ENCODE results near the gene USP20. TPM values are rescaled to one million over a fixed set of nuclear protein-coding genes. Genes with fewer than 3 reads are reported as not detected.

The USP20 gene
- total and polyA plus RNA-seq, 9 donors = 6.0 to 16.5 (median 13.9) TPM

GRCh38 chr9:129900263-129901027, 65.2 kb downstream of the USP20 start:
- DNase-seq = no peak
- WGBS (ENCODE audit: insufficient coverage) = 90% methylated on average over 14 of the region's 20 CpGs
- H3K36me3 ChIP-seq (ENCODE audit: control insufficient read depth, insufficient read depth, low read length) = peaks cover 59% of the 10 kb centered on the region
- H3K4me3 ChIP-seq (ENCODE audit: low read length) = no peak overlapping the region
- H3K4me1 ChIP-seq (ENCODE audit: control insufficient read depth, insufficient read depth, low read length) = no peaks in the 10 kb centered on the region
- no peaks in the 10 kb centered on the region for H3K27me3 ChIP-seq (ENCODE audit: control insufficient read depth, insufficient read depth, low read length)
- no peak overlapping the region for H3K27ac ChIP-seq (ENCODE audit: low read length)
- no peaks in the 10 kb centered on the region for H3K9me3 ChIP-seq (replicated peaks; ENCODE audit: control insufficient read depth, low read depth, low read length)

GRCh38 chr9:129901993-129902739, 66.9 kb downstream of the USP20 start:
- Histone ChIP-seq H3K36me3 (ENCODE audit: control insufficient read depth, insufficient read depth, low read length) (peaks cover 50% of the 10 kb centered on the region), H3K27me3 (ENCODE audit: control insufficient read depth, insufficient read depth, low read length) (no peaks in the 10 kb centered on the region), H3K4me1 (ENCODE audit: control insufficient read depth, insufficient read depth, low read length) (no peaks in the 10 kb centered on the region), H3K9me3 (replicated peaks; ENCODE audit: control insufficient read depth, low read depth, low read length) (no peaks in the 10 kb centered on the region), H3K4me3 (ENCODE audit: low read length) (no peak overlapping the region), H3K27ac (ENCODE audit: low read length) (no peak overlapping the region)
- no peak for DNase-seq
- no CpG with 5 or more reads among the region's 9 CpGs for WGBS (ENCODE audit: insufficient coverage)

DNA sequence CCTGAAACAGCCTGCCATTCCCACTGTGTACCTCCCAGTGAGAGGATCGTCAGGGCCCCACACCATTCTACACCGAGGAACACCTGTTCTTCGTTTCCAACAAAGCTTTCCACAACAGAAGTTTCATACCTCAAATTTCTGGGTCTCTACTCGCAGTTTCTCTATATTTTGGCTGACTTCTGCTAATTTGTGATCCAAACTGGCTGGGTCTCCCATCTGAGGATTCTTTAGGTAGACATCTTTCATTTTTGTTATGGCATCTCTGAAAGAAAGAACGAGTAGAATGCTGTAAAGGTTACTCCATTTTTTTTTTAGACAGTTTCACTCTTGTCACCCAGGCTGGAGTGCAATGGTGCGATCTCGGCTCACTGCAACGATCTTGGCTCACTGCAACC, 67.5 kb downstream of the USP20 start:
- DNase-seq = no peak
- WGBS (ENCODE audit: insufficient coverage) = 80% methylated on average over 4 of the region's 8 CpGs
- no peak overlapping the region for H3K4me3 ChIP-seq (ENCODE audit: low read length)
- H3K9me3 ChIP-seq (replicated peaks; ENCODE audit: control insufficient read depth, low read depth, low read length) = no peaks in the 10 kb centered on the region
- no peaks in the 10 kb centered on the region for H3K4me1 ChIP-seq (ENCODE audit: control insufficient read depth, insufficient read depth, low read length)
- H3K27me3 ChIP-seq (ENCODE audit: control insufficient read depth, insufficient read depth, low read length) = no peaks in the 10 kb centered on the region
- H3K36me3 ChIP-seq (ENCODE audit: control insufficient read depth, insufficient read depth, low read length) = peaks cover 52% of the 10 kb centered on the region
- no peak overlapping the region for H3K27ac ChIP-seq (ENCODE audit: low read length)

- peaks cover 55% of the 10 kb centered on the region for H3K36me3 ChIP-seq (ENCODE audit: control insufficient read depth, insufficient read depth, low read length)
- no peak overlapping the region for H3K4me3 ChIP-seq (ENCODE audit: low read length)
- no peak for DNase-seq
- no peaks in the 10 kb centered on the region for H3K4me1 ChIP-seq (ENCODE audit: control insufficient read depth, insufficient read depth, low read length)
- H3K27ac ChIP-seq (ENCODE audit: low read length) = no peak overlapping the region
- H3K9me3 ChIP-seq (replicated peaks; ENCODE audit: control insufficient read depth, low read depth, low read length) = no peaks in the 10 kb centered on the region
- no CpG with 5 or more reads among the region's 4 CpGs for WGBS (ENCODE audit: insufficient coverage)
- H3K27me3 ChIP-seq (ENCODE audit: control insufficient read depth, insufficient read depth, low read length) = no peaks in the 10 kb centered on the region
Observed at GRCh38 chr9:129904734-129905133, 69.5 kb downstream of the USP20 start.

DNA sequence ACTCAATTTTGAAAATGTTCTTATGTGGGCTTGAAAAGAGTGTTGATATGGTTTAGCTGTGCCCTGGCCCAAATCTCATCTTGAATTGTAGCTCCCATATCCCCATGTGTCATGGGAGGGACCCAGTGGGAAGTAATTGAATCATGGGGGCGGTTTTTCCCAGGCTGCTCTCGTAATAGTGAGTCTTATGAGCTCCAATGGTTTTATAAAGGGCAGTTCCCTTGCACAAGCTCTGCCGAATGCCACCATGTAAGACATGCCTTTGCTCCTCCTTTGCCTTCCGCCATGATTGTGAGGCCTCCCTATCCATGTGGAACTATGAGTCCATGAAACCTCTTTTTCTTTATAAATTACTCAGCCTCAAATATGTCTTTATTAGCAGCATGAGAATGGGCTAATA, 71.0 kb downstream of the USP20 start:
- no peaks in the 10 kb centered on the region for H3K4me1 ChIP-seq (ENCODE audit: control insufficient read depth, insufficient read depth, low read length)
- peaks cover 42% of the 10 kb centered on the region for H3K36me3 ChIP-seq (ENCODE audit: control insufficient read depth, insufficient read depth, low read length)
- 100% methylated on average over 3 of the region's 4 CpGs for WGBS (ENCODE audit: insufficient coverage)
- H3K27me3 ChIP-seq (ENCODE audit: control insufficient read depth, insufficient read depth, low read length) = no peaks in the 10 kb centered on the region
- H3K9me3 ChIP-seq (replicated peaks; ENCODE audit: control insufficient read depth, low read depth, low read length) = no peaks in the 10 kb centered on the region
- no peak for DNase-seq
- no peak overlapping the region for H3K4me3 ChIP-seq (ENCODE audit: low read length)
- H3K27ac ChIP-seq (ENCODE audit: low read length) = no peak overlapping the region

- no peaks in the 10 kb centered on the region for H3K27me3 ChIP-seq (ENCODE audit: control insufficient read depth, insufficient read depth, low read length)
- H3K36me3 ChIP-seq (ENCODE audit: control insufficient read depth, insufficient read depth, low read length) = peaks cover 35% of the 10 kb centered on the region
- H3K9me3 ChIP-seq (replicated peaks; ENCODE audit: control insufficient read depth, low read depth, low read length) = no peaks in the 10 kb centered on the region
- no peak overlapping the region for H3K4me3 ChIP-seq (ENCODE audit: low read length)
- H3K27ac ChIP-seq (ENCODE audit: low read length) = no peak overlapping the region
- DNase-seq = no peak
- no CpG with 5 or more reads among the region's 4 CpGs for WGBS (ENCODE audit: insufficient coverage)
- no peaks in the 10 kb centered on the region for H3K4me1 ChIP-seq (ENCODE audit: control insufficient read depth, insufficient read depth, low read length)
Observed at GRCh38 chr9:129907201-129907600, 71.9 kb downstream of the USP20 start.

GRCh38 chr9:129908906-129909305, 73.6 kb downstream of the USP20 start:
- Histone ChIP-seq H3K9me3 (replicated peaks; ENCODE audit: control insufficient read depth, low read depth, low read length) (no peaks in the 10 kb centered on the region), H3K27me3 (ENCODE audit: control insufficient read depth, insufficient read depth, low read length) (no peaks in the 10 kb centered on the region), H3K36me3 (ENCODE audit: control insufficient read depth, insufficient read depth, low read length) (peaks cover 27% of the 10 kb centered on the region), H3K4me1 (ENCODE audit: control insufficient read depth, insufficient read depth, low read length) (no peaks in the 10 kb centered on the region), H3K4me3 (ENCODE audit: low read length) (no peak overlapping the region), H3K27ac (ENCODE audit: low read length) (no peak overlapping the region)
- no CpG with 5 or more reads among the region's 4 CpGs for WGBS (ENCODE audit: insufficient coverage)
- DNase-seq = no peak

DNA sequence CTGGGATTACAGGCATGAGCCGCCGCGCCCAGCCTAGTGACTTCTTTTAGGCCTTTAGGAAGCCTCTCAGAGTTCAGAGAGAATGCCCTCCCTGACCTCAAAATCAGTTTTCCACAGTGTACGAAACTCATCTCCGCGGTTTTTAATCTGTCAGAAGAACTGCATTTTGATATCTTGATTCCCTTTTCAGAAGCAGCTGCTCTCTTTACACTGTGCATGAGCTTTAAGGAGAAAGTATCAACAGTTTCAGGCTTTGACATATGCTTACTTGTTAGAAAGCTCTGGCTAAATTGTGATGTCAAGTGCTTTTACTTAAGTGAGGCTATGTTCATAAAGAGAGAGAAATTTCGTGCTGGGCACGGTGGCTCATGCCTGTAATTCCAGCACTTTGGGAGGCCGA, 74.6 kb downstream of the USP20 start:
- no peaks in the 10 kb centered on the region for H3K9me3 ChIP-seq (replicated peaks; ENCODE audit: control insufficient read depth, low read depth, low read length)
- H3K27ac ChIP-seq (ENCODE audit: low read length) = no peak overlapping the region
- WGBS (ENCODE audit: insufficient coverage) = 86% methylated on average over 9 of the region's 9 CpGs
- no peak for DNase-seq
- H3K27me3 ChIP-seq (ENCODE audit: control insufficient read depth, insufficient read depth, low read length) = no peaks in the 10 kb centered on the region
- no peaks in the 10 kb centered on the region for H3K4me1 ChIP-seq (ENCODE audit: control insufficient read depth, insufficient read depth, low read length)
- H3K36me3 ChIP-seq (ENCODE audit: control insufficient read depth, insufficient read depth, low read length) = peaks cover 23% of the 10 kb centered on the region
- H3K4me3 ChIP-seq (ENCODE audit: low read length) = no peak overlapping the region

DNA sequence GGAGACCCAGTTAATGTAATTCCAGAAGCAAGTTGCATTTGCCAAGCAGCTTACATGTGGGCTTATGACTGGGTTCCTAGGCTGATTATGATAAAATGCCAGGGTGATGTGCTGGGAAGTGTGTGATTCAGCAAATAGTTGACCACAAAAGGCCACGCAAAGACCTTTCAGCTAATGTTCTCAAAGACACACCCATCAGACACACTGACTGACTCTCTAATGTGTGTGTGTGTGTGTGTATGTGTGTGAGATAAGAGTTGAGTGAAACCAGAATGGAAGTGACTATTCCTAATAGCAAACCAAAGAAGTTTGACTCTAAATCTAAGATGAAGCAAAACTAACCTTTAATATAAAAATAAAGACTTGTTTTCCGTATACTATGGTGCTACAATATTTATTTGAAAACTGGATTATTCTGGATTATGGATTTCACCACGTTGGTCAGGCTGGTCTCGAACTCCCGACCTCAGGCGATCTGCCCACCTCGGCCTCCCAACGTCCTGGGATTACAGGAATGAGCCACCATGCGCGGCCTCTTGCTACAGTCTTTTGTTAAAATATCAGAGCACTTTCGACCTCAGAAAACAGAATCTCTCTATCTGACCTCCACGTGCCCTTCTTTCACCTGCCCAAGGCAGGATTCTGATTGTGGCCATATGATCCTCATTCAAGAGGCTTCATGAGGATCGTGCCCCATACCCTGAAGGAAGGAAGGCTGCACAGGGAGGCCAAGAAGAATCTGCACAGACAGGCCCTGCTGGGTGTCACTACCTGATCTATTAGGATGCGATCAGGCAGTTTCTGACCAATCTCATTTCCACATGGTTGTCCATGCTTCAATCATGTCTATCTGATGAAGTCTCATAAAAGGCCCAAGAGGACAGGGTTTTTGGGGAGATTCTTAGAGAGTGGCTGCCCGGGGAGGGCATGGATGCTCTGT, 75.6 kb downstream of the USP20 start:
- no peaks in the 10 kb centered on the region for H3K27me3 ChIP-seq (ENCODE audit: control insufficient read depth, insufficient read depth, low read length)
- no peak overlapping the region for H3K4me3 ChIP-seq (ENCODE audit: low read length)
- WGBS (ENCODE audit: insufficient coverage) = 93% methylated on average over 11 of the region's 15 CpGs
- no peak overlapping the region for H3K27ac ChIP-seq (ENCODE audit: low read length)
- DNase-seq = no peak
- no peaks in the 10 kb centered on the region for H3K4me1 ChIP-seq (ENCODE audit: control insufficient read depth, insufficient read depth, low read length)
- peaks cover 23% of the 10 kb centered on the region for H3K36me3 ChIP-seq (ENCODE audit: control insufficient read depth, insufficient read depth, low read length)
- H3K9me3 ChIP-seq (replicated peaks; ENCODE audit: control insufficient read depth, low read depth, low read length) = no peaks in the 10 kb centered on the region

DNA sequence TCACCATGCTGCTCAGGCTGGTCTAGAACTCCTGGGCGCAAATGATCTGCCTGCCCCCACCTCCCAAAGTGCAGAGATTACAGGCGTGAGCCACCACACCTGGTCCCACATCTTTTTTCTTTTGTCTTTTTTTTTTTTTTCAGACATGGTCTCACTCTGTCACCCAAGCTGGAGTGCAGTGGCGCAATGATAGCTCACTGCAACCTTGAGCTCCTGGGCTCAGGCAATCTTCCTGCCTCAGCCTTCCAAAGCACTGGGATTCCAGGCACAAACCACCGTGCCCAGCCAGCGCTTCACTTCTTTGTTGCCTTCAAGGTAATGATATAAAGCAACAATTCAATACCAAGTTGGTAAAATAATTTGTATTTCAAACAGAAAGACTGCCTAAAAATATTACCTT, 78.8 kb downstream of the USP20 start:
- Histone ChIP-seq H3K27ac (ENCODE audit: low read length) (no peak overlapping the region), H3K36me3 (ENCODE audit: control insufficient read depth, insufficient read depth, low read length) (peaks cover 10% of the 10 kb centered on the region)
- 85% methylated on average over 3 of the region's 5 CpGs for WGBS (ENCODE audit: insufficient coverage)

More for the DNA sequence above, 78.8 kb downstream of the USP20 start:
- Histone ChIP-seq H3K4me3 (ENCODE audit: low read length) (no peak overlapping the region), H3K27me3 (ENCODE audit: control insufficient read depth, insufficient read depth, low read length) (no peaks in the 10 kb centered on the region), H3K9me3 (replicated peaks; ENCODE audit: control insufficient read depth, low read depth, low read length) (no peaks in the 10 kb centered on the region), H3K4me1 (ENCODE audit: control insufficient read depth, insufficient read depth, low read length) (no peaks in the 10 kb centered on the region)
- no peak for DNase-seq

All from muscle of leg (tissue), 11 donors.